Neural cell (in vitro differentiated cells): ENCODE measurements around the gene OR5B12. TPM values are rescaled to one million over a fixed set of nuclear protein-coding genes. Genes with fewer than 3 reads are reported as not detected.

Source experiments
- H2AFZ ChIP-seq: fragments of 200-600, 300-800 bp; sonication (generic), shearing (Covaris generic); 2 replicates; pipeline ENCODE4 v1.6.0; 2014; ENCODE audit warnings: low read depth, mild to moderate bottlenecking, antibody characterized with exemption, low read length, moderate library complexity
- H3F3A ChIP-seq: fragments of 200-600 bp; shearing (Covaris generic); 2 replicates; pipeline ENCODE4 v1.6.1; 2016; ENCODE audit warnings: mild to moderate bottlenecking, moderate library complexity, mixed read lengths, antibody characterized with exemption, low read length; ENCODE audit not compliant: insufficient read depth, poor library complexity, severe bottlenecking
- H3K27ac ChIP-seq: fragments of 200-600, 300-800 bp; sonication (generic), shearing (Covaris generic); 2 replicates; pipeline ENCODE4 v1.5.1; 2014; ENCODE audit warnings: mild to moderate bottlenecking, low read length, moderate library complexity
- H3K27me3 ChIP-seq: fragments of 300-800, 200-600 bp; sonication (generic), shearing (Covaris generic); 2 replicates; pipeline ENCODE4 v1.6.0; 2014; ENCODE audit warnings: mild to moderate bottlenecking, low read depth, low read length, moderate library complexity; ENCODE audit not compliant: insufficient read depth
- H3K36me3 ChIP-seq: fragments of 300-800, 200-600 bp; sonication (generic), shearing (Covaris generic); 2 replicates; pipeline ENCODE4 v1.5.1; 2014; ENCODE audit warnings: mild to moderate bottlenecking, antibody characterized with exemption, low read length, moderate library complexity; ENCODE audit not compliant: insufficient read depth
- H3K4me2 ChIP-seq: fragments of 300-800, 200-600 bp; sonication (generic), shearing (Covaris generic); 2 replicates; pipeline ENCODE4 v1.6.0; 2014; ENCODE audit warnings: mild to moderate bottlenecking, low read length
- H3K4me3 ChIP-seq: fragments of 300-800, 200-600 bp; sonication (generic), shearing (Covaris generic); 2 replicates; pipeline ENCODE4 v1.5.1; 2014; ENCODE audit warnings: mild to moderate bottlenecking, low read length, moderate library complexity
- H3K79me2 ChIP-seq: fragments of 200-600 bp; shearing (Covaris generic); replicated peaks from 2 replicates; pipeline ENCODE4 v1.6.0; 2014; ENCODE audit warnings: mild to moderate bottlenecking, low read length, moderate library complexity; ENCODE audit not compliant: insufficient read depth
- H3K9ac ChIP-seq: fragments of 300-800, 200-600 bp; sonication (generic), shearing (Covaris generic); 2 replicates; pipeline ENCODE4 v1.6.1; 2016; ENCODE audit warnings: mild to moderate bottlenecking, low read length, mixed read lengths
- H3K9me2 ChIP-seq: fragments of 200-600 bp; shearing (Covaris generic); 2 replicates; pipeline ENCODE4 v1.6.1; 2016; ENCODE audit warnings: mild to moderate bottlenecking, low read length, mixed read lengths; ENCODE audit not compliant: insufficient read depth
- H3K9me3 ChIP-seq: fragments of 200-600, 300-800 bp; sonication (generic), shearing (Covaris generic); 2 replicates; pipeline ENCODE4 v1.6.1; 2016; ENCODE audit warnings: mild to moderate bottlenecking, mixed run types, low read length, moderate library complexity, mixed read lengths
- H4K20me1 ChIP-seq: fragments of 200-600 bp; shearing (Covaris generic); 2 replicates; pipeline ENCODE4 v1.6.1; 2016; ENCODE audit warnings: mild to moderate bottlenecking, mixed run types; ENCODE audit not compliant: insufficient read depth
- CTCF ChIP-seq: fragments of 450-650 bp; IDR thresholded peaks from 2 replicates; pipeline ENCODE4 v1.5.1; 2014; ENCODE audit warnings: antibody characterized with exemption, mild to moderate bottlenecking, moderate library complexity; ENCODE audit not compliant: poor library complexity, severe bottlenecking
- EP300 ChIP-seq: fragments of 450-650 bp; conservative IDR thresholded peaks from 2 replicates; pipeline ENCODE4 v1.6.1; 2014; ENCODE audit warnings: antibody characterized with exemption, mild to moderate bottlenecking, moderate library complexity; ENCODE audit not compliant: poor library complexity, severe bottlenecking
- EZH2 ChIP-seq: fragments of 200-600, 300-800 bp; shearing (Covaris generic), sonication (generic); IDR thresholded peaks from 2 replicates; pipeline ENCODE4 v1.6.1; 2014; ENCODE audit warnings: antibody characterized with exemption, low read length, borderline replicate concordance, mild to moderate bottlenecking; ENCODE audit not compliant: insufficient read depth, poor library complexity, severe bottlenecking
- MXI1 ChIP-seq: fragments of 450-650 bp; conservative IDR thresholded peaks from 2 replicates; pipeline ENCODE4 v1.6.1; 2014; ENCODE audit warnings: antibody characterized with exemption, mild to moderate bottlenecking; ENCODE audit not compliant: poor library complexity, severe bottlenecking
- POLR2AphosphoS5 ChIP-seq: IDR thresholded peaks from 2 replicates; pipeline ENCODE4 v1.6.1; 2012
- RAD21 ChIP-seq: fragments of 450-650 bp; conservative IDR thresholded peaks from 2 replicates; pipeline ENCODE4 v1.6.1; 2014; ENCODE audit warnings: antibody characterized with exemption, mild to moderate bottlenecking, moderate library complexity
- SMC3 ChIP-seq: fragments of 450-650 bp; conservative IDR thresholded peaks from 2 replicates; pipeline ENCODE4 v1.6.1; 2014; ENCODE audit warnings: antibody characterized with exemption, mild to moderate bottlenecking, moderate library complexity; ENCODE audit not compliant: poor library complexity
- TAF1 ChIP-seq: IDR thresholded peaks from 2 replicates; pipeline ENCODE4 v1.6.1; 2012; ENCODE audit warnings: low read depth
- polyA plus RNA-seq: library from polyadenylated mRNA; depleted of rRNA; stranded (reverse); fragments of >200 nt; gene quantifications from 2 replicates; pipeline ENCODE4 v1.2.3, GENCODE V29; 2014
- TF ChIP-seq, protein P1 (sequence below): IDR thresholded peaks from 2 replicates; pipeline ENCODE4 v1.6.1; 2012; ENCODE audit warnings: borderline replicate concordance

The OR5B12 gene
- polyA plus RNA-seq, 1 donor from 2014 or later: not detected

DNA sequence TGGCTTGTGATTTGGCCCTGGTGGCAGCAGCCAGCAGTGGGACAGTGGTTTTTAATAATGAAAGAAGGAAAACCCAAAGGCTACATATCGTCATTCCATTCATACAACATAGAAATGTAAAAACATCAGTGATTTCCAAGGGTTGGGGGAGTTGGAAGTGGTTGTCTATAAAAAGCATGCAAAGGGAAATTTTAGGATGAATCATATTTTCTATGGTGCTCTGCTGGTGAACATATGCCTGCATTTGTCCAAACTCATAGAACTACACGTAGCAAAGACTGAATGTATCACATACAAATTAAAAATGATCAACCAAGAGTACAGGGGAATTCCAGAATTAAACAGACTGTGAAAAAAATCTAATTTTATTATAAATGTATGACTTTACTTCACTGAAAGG lies 46.5 kb downstream of the OR5B12 start:
- no peak for TF ChIP-seq RAD21
- no peak for TF ChIP-seq TAF1
- TF ChIP-seq POLR2AphosphoS5: no peak
- no peak for TF ChIP-seq EZH2
- TF ChIP-seq SMC3: no peak
- TF ChIP-seq, protein P1, sequence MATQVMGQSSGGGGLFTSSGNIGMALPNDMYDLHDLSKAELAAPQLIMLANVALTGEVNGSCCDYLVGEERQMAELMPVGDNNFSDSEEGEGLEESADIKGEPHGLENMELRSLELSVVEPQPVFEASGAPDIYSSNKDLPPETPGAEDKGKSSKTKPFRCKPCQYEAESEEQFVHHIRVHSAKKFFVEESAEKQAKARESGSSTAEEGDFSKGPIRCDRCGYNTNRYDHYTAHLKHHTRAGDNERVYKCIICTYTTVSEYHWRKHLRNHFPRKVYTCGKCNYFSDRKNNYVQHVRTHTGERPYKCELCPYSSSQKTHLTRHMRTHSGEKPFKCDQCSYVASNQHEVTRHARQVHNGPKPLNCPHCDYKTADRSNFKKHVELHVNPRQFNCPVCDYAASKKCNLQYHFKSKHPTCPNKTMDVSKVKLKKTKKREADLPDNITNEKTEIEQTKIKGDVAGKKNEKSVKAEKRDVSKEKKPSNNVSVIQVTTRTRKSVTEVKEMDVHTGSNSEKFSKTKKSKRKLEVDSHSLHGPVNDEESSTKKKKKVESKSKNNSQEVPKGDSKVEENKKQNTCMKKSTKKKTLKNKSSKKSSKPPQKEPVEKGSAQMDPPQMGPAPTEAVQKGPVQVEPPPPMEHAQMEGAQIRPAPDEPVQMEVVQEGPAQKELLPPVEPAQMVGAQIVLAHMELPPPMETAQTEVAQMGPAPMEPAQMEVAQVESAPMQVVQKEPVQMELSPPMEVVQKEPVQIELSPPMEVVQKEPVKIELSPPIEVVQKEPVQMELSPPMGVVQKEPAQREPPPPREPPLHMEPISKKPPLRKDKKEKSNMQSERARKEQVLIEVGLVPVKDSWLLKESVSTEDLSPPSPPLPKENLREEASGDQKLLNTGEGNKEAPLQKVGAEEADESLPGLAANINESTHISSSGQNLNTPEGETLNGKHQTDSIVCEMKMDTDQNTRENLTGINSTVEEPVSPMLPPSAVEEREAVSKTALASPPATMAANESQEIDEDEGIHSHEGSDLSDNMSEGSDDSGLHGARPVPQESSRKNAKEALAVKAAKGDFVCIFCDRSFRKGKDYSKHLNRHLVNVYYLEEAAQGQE: no peak
- TF ChIP-seq EP300: no peak
- no peak for TF ChIP-seq MXI1
- no peak for TF ChIP-seq CTCF
- no peak overlapping the region for H3K4me3 ChIP-seq
- no peaks in the 10 kb centered on the region for H3K9me3 ChIP-seq
- H3K36me3 ChIP-seq: no peaks in the 10 kb centered on the region
- no peak overlapping the region for H3K27ac ChIP-seq
- no peaks in the 10 kb centered on the region for H4K20me1 ChIP-seq
- H3K9me2 ChIP-seq: no peaks in the 10 kb centered on the region
- no peak overlapping the region for H3K4me2 ChIP-seq
- no peaks in the 10 kb centered on the region for H3K79me2 ChIP-seq
- H3K9ac ChIP-seq: no peak overlapping the region
- H3F3A ChIP-seq: no peaks in the 10 kb centered on the region
- no peak overlapping the region for H2AFZ ChIP-seq
- H3K27me3 ChIP-seq: no peaks in the 10 kb centered on the region

GRCh38 chr11:58394195-58394594 lies 47.8 kb downstream of the OR5B12 start:
- no peaks in the 10 kb centered on the region for H4K20me1 ChIP-seq
- TF ChIP-seq CTCF (no peak), SMC3 (no peak), EP300 (no peak), TAF1 (no peak), RAD21 (no peak), POLR2AphosphoS5 (no peak), MXI1 (no peak), EZH2 (no peak)
- TF ChIP-seq, protein P1: no peak
- H2AFZ ChIP-seq: no peak overlapping the region
- H3F3A ChIP-seq: no peaks in the 10 kb centered on the region
- H3K27ac ChIP-seq: no peak overlapping the region
- no peak overlapping the region for H3K9ac ChIP-seq
- no peaks in the 10 kb centered on the region for H3K79me2 ChIP-seq
- no peak overlapping the region for H3K4me3 ChIP-seq
- H3K9me3 ChIP-seq: no peaks in the 10 kb centered on the region
- H3K36me3 ChIP-seq: no peaks in the 10 kb centered on the region
- no peak overlapping the region for H3K4me2 ChIP-seq
- no peaks in the 10 kb centered on the region for H3K27me3 ChIP-seq
- H3K9me2 ChIP-seq: no peaks in the 10 kb centered on the region
